OCI-LY1 (cell line): ENCODE data around the gene CTCFL.

Source experiments
- H2AFZ ChIP-seq: fragments of 200-600 bp; sonication (generic), shearing (Covaris generic); 2 replicates; pipeline ENCODE4 v1.6.0; 2014; ENCODE audit warnings: antibody characterized with exemption, mild to moderate bottlenecking, low read length
- H3F3A ChIP-seq: fragments of 200-600 bp; sonication (generic), shearing (Covaris generic); 2 replicates; pipeline ENCODE4 v1.6.0; 2014; ENCODE audit warnings: mild to moderate bottlenecking, antibody characterized with exemption, low read length, moderate library complexity; ENCODE audit not compliant: insufficient read depth
- H3K27ac ChIP-seq: fragments of 200-600 bp; sonication (generic); 2 replicates; pipeline ENCODE4 v1.5.1; 2014; ENCODE audit warnings: low read length, mixed run types, mild to moderate bottlenecking, low read depth; ENCODE audit not compliant: poor library complexity, severe bottlenecking
- H3K27me3 ChIP-seq: fragments of 200-600 bp; sonication (generic); 2 replicates; pipeline ENCODE4 v1.6.0; 2014; ENCODE audit warnings: antibody characterized with exemption, mild to moderate bottlenecking, low read length, moderate library complexity; ENCODE audit not compliant: insufficient read depth
- H3K36me3 ChIP-seq: fragments of 200-600 bp; sonication (generic); 2 replicates; pipeline ENCODE4 v1.6.1; 2014; ENCODE audit warnings: mild to moderate bottlenecking, antibody characterized with exemption, low read length, moderate library complexity, mixed read lengths; ENCODE audit not compliant: insufficient read depth
- H3K4me1 ChIP-seq: fragments of 200-600 bp; sonication (generic); 2 replicates; pipeline ENCODE4 v1.5.1; 2014; ENCODE audit warnings: mild to moderate bottlenecking, low read length, moderate library complexity; ENCODE audit not compliant: insufficient read depth, severe bottlenecking
- H3K4me2 ChIP-seq: fragments of 200-600 bp; sonication (generic), shearing (Covaris generic); 2 replicates; pipeline ENCODE4 v1.6.1; 2014; ENCODE audit warnings: low read length
- H3K4me3 ChIP-seq: fragments of 200-600 bp; sonication (generic); 2 replicates; pipeline ENCODE4 v1.5.1; 2014; ENCODE audit warnings: low read length, low read depth, mild to moderate bottlenecking, mixed read lengths; ENCODE audit not compliant: poor library complexity, severe bottlenecking
- H3K79me2 ChIP-seq: fragments of 200-600 bp; shearing (Covaris generic); 2 replicates; pipeline ENCODE4 v1.6.1; 2016; ENCODE audit warnings: mixed run types, low read length, mixed read lengths; ENCODE audit not compliant: insufficient read depth
- H3K9ac ChIP-seq: fragments of 200-600 bp; sonication (generic), shearing (Covaris generic); 2 replicates; pipeline ENCODE4 v1.6.1; 2014; ENCODE audit warnings: mild to moderate bottlenecking, low read length, mixed read lengths
- H3K9me2 ChIP-seq: fragments of 200-600 bp; sonication (generic), shearing (Covaris generic); 2 replicates; pipeline ENCODE4 v1.6.1; 2014; ENCODE audit warnings: low read depth, mild to moderate bottlenecking, low read length, mixed read lengths
- H3K9me3 ChIP-seq: fragments of 200-600 bp; shearing (Covaris generic); 2 replicates; pipeline ENCODE4 v1.6.1; 2014; ENCODE audit warnings: low read length, mixed read lengths
- H4K20me1 ChIP-seq: fragments of 200-600 bp; sonication (generic), shearing (Covaris generic); 2 replicates; pipeline ENCODE4 v1.6.0; 2016; ENCODE audit warnings: mild to moderate bottlenecking, low read length; ENCODE audit not compliant: insufficient read depth
- CTCF ChIP-seq: fragments of 200-600 bp; sonication (generic), shearing (Covaris generic); IDR thresholded peaks from 2 replicates; pipeline ENCODE4 v1.5.1; 2017; ENCODE audit warnings: mild to moderate bottlenecking, antibody characterized with exemption, low read length, moderate library complexity, mixed read lengths
- EZH2 ChIP-seq: fragments of 200-600 bp; sonication (generic), shearing (Covaris generic); IDR thresholded peaks from 2 replicates; pipeline ENCODE4 v1.8.0; 2017; ENCODE audit warnings: borderline replicate concordance, mixed run types, mild to moderate bottlenecking, antibody characterized with exemption, low read length, moderate library complexity, mixed read lengths

CTCFL gene

GRCh38 chr20:57524511-57525176 is at the start of gene CTCFL:
Gene CTCFL, minus strand, starts transcription at chr20:57525140. Its CDS starts 935 bp downstream, at chr20:57524205.
- no peak for TF ChIP-seq CTCF
- no peak for TF ChIP-seq EZH2
- Histone ChIP-seq H3K79me2 (no peaks in the 10 kb centered on the region), H3K36me3 (no peaks in the 10 kb centered on the region), H3K4me3 (no peak within 1 kb of the TSS), H3F3A (no peaks in the 10 kb centered on the region), H3K27ac (no peak within 1 kb of the TSS), H3K27me3 (no peaks in the 10 kb centered on the region), H3K9me2 (no peaks in the 10 kb centered on the region), H3K9ac (no peak within 1 kb of the TSS), H3K4me1 (no peaks in the 10 kb centered on the region), H4K20me1 (no peaks in the 10 kb centered on the region), H3K9me3 (no peaks in the 10 kb centered on the region), H2AFZ (no peak within 1 kb of the TSS), H3K4me2 (no peak within 1 kb of the TSS)

- no peaks in the 10 kb centered on the region for H3K9me3 ChIP-seq
- no peaks in the 10 kb centered on the region for H3K36me3 ChIP-seq
- no peaks in the 10 kb centered on the region for H4K20me1 ChIP-seq
- 0 out of 2 replicates have a peak, but pooled peaks cover 3% of the 10 kb centered on the region for H3K27me3 ChIP-seq
- H3K4me3 ChIP-seq: no peak overlapping the region
- no peak overlapping the region for H3K9ac ChIP-seq
- H3F3A ChIP-seq: no peaks in the 10 kb centered on the region
- TF ChIP-seq EZH2 (no peak), CTCF (peak; percentile 40; the same call in 1 of the 2 replicates)
- H3K4me2 ChIP-seq: no peak overlapping the region
- no peak overlapping the region for H3K27ac ChIP-seq
- no peaks in the 10 kb centered on the region for H3K4me1 ChIP-seq
- H2AFZ ChIP-seq: no peak overlapping the region
- no peaks in the 10 kb centered on the region for H3K79me2 ChIP-seq
- no peaks in the 10 kb centered on the region for H3K9me2 ChIP-seq
Measured at GRCh38 chr20:57573894-57574293, 49.0 kb upstream of the CTCFL start.

GRCh38 chr20:57573242-57573641 is 48.3 kb upstream of the CTCFL start:
- Histone ChIP-seq H2AFZ (no peak overlapping the region), H3K79me2 (no peaks in the 10 kb centered on the region), H3K36me3 (no peaks in the 10 kb centered on the region), H3F3A (no peaks in the 10 kb centered on the region), H3K9me3 (no peaks in the 10 kb centered on the region), H3K27ac (no peak overlapping the region), H3K27me3 (0 out of 2 replicates have a peak, but pooled peaks cover 3% of the 10 kb centered on the region), H3K4me2 (no peak overlapping the region), H3K9me2 (no peaks in the 10 kb centered on the region), H3K9ac (no peak overlapping the region), H3K4me3 (no peak overlapping the region), H3K4me1 (no peaks in the 10 kb centered on the region), H4K20me1 (no peaks in the 10 kb centered on the region)
- no peak for TF ChIP-seq CTCF
- no peak for TF ChIP-seq EZH2
